Measurements from ENCODE around the gene PSEN2. TPM values are rescaled to one million over a fixed set of nuclear protein-coding genes. Genes with fewer than 3 reads are reported as not detected.

Gene PSEN2
- total RNA-seq, 1 donor from 2014 or later = 19.5 TPM

DNA sequence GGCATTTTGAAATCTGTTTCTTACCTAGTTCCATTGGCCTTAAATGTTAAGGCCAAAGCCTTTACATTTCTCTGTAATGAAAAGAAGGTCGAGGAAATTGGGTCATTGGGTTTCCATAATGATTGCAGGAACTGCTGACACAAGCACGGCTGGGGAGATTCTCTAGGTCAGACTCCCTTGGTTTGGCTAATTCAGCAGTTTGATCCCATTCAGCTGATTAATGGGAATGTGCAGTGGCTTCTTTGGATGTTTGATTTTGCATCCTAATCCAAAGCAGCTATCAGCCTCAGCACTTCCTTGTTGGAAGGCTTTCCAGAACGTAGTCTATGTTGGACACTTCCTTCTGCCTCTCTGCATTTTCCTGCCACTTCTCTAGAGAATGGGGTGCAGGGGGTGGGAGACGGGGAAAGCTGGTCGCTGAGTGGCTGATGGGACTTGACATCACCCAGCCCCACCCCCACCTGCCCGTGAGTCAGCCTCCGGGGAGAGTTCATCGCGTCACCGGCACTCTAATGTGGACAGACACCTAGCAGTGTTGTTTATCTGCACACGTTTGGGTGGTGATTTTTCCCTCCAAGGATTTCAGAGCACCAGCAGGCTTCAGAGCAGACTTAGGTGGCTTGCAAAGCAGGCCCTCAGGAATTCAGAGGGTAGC lies 5.4 kb downstream of the PSEN2 start:
- DNase-seq (ENCODE audit: low spot score) = no peak
- peaks cover 12% of the 10 kb centered on the region for H3K36me3 Mint-ChIP-seq (ENCODE audit: low read depth)
- H3K4me1 Mint-ChIP-seq (ENCODE audit: low read depth) = peaks cover 13% of the 10 kb centered on the region
- H3K27ac Mint-ChIP-seq (ENCODE audit: unreplicated experiment) = no peak overlapping the region
- TF ChIP-seq, protein P1, sequence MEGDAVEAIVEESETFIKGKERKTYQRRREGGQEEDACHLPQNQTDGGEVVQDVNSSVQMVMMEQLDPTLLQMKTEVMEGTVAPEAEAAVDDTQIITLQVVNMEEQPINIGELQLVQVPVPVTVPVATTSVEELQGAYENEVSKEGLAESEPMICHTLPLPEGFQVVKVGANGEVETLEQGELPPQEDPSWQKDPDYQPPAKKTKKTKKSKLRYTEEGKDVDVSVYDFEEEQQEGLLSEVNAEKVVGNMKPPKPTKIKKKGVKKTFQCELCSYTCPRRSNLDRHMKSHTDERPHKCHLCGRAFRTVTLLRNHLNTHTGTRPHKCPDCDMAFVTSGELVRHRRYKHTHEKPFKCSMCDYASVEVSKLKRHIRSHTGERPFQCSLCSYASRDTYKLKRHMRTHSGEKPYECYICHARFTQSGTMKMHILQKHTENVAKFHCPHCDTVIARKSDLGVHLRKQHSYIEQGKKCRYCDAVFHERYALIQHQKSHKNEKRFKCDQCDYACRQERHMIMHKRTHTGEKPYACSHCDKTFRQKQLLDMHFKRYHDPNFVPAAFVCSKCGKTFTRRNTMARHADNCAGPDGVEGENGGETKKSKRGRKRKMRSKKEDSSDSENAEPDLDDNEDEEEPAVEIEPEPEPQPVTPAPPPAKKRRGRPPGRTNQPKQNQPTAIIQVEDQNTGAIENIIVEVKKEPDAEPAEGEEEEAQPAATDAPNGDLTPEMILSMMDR (IDR thresholded peaks at IDR 0.05) = no peak
- H3K4me3 Mint-ChIP-seq (ENCODE audit: unreplicated experiment) = no peak overlapping the region
- no peaks in the 10 kb centered on the region for H3K27me3 Mint-ChIP-seq (ENCODE audit: low read depth)
- H3K9me3 Mint-ChIP-seq (ENCODE audit: low read depth) = no peaks in the 10 kb centered on the region

DNA sequence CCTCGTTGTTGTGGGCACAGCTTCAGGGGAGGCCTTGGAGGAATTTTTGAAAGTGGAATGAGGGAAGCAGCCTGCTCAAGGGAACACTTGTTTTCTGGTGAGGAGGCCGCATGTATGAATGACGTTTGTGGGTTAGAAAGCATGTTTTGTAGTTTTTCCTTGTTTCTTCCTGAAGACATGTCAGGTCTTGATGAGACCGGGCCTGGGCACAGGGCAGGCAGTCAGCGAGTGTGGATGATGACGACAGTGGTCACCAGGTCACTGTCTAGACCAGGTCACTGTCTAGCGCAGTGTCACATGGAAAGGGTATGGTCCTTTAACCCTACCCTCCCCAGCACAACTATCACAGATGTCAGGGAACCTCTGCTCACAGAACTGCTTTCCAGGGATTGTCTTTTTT lies 7.3 kb downstream of the PSEN2 start:
- Mint-ChIP-seq H3K36me3 (ENCODE audit: low read depth) (peaks cover 23% of the 10 kb centered on the region), H3K9me3 (ENCODE audit: low read depth) (no peaks in the 10 kb centered on the region), H3K27me3 (ENCODE audit: low read depth) (no peaks in the 10 kb centered on the region), H3K4me3 (ENCODE audit: unreplicated experiment) (no peak overlapping the region), H3K4me1 (ENCODE audit: low read depth) (peaks cover 2% of the 10 kb centered on the region), H3K27ac (ENCODE audit: unreplicated experiment) (no peak overlapping the region)
- TF ChIP-seq, protein P1 (IDR thresholded peaks at IDR 0.05) = no peak
- no peak for DNase-seq (ENCODE audit: low spot score)

DNA sequence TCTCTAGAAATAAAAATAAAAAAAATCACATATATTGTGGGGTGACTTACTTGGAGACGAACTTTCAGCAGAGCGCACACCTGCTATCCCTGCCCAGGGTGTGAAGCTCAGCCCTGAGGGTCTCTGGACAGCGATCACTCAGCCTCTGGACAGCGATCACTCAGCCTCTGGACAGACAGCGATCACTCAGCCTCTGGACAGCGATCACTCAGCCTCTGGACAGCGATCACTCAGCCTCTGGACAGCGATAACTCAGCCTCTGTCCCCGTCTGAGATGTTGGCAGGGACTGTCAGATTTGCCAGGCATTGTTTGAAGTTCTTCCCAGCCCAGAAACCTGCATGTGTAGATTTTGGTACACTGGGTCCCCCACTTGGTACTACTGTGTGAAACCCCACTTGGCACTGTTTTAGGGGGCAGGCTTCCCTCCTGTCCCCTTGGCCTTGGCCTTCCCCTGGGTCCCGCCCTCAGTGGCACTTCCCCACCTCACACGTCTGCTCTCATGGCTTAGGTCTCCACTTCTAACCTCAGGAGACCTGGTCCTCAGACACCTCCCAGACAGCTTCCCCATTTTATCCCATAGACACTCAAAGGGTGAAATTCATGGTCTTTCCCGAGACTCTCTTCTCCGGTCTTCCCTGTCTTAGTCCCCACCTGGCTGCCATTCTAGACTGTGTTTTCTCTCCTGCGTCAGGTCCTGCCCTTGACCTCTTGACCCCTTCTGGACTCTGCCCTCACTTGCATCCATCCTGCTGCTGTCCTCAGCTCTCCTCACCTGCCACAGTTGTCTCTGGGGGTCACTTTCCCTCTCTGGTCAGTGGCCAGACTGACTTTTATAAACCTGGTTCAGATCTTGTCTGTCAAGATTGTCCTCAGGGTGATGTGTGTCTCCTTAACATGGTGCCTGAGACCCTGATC lies 10.2 kb downstream of the PSEN2 start:
- no peak for DNase-seq (ENCODE audit: low spot score)
- no peaks in the 10 kb centered on the region for H3K27me3 Mint-ChIP-seq (ENCODE audit: low read depth)
- TF ChIP-seq, protein P1 (IDR thresholded peaks at IDR 0.05) = no peak
- H3K4me3 Mint-ChIP-seq (ENCODE audit: unreplicated experiment) = no peak overlapping the region
- H3K4me1 Mint-ChIP-seq (ENCODE audit: low read depth) = peaks cover 9% of the 10 kb centered on the region
- H3K27ac Mint-ChIP-seq (ENCODE audit: unreplicated experiment) = no peak overlapping the region
- no peaks in the 10 kb centered on the region for H3K9me3 Mint-ChIP-seq (ENCODE audit: low read depth)
- peaks cover 28% of the 10 kb centered on the region for H3K36me3 Mint-ChIP-seq (ENCODE audit: low read depth)

DNA sequence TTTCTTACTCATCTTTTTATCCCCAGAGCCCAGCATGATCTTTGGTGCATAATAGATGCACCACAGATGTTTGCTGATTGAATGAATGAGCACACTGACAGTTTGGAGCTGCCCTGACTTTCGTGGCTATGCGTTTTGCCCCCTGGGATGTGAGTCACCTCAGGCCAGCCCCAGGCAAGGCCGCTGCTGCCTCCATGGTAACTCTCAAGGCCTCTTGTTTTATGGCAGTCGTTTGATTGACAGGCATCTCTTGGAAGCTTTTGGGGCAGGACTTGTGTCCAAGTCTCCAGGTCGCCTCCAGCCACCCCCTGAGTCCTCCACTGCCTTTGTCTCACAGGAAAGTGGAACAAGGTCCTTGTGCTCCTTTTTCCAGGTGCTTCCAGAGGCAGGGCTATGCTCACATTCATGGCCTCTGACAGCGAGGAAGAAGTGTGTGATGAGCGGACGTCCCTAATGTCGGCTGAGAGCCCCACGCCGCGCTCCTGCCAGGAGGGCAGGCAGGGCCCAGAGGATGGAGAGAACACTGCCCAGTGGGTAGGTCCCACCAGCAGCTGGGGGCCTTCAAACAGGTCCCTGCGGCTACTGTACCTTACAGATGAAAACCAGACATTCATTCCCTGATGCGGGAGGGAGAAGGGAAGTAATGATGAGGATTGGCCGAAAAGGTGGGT lies 11.2 kb downstream of the PSEN2 start:
- Mint-ChIP-seq H3K4me1 (ENCODE audit: low read depth) (peaks cover 9% of the 10 kb centered on the region), H3K27ac (ENCODE audit: unreplicated experiment) (no peak overlapping the region), H3K4me3 (ENCODE audit: unreplicated experiment) (no peak overlapping the region)

More for the DNA sequence above, 11.2 kb downstream of the PSEN2 start:
- H3K36me3 Mint-ChIP-seq (ENCODE audit: low read depth) = peaks cover 27% of the 10 kb centered on the region
- TF ChIP-seq, protein P1 (IDR thresholded peaks at IDR 0.05) = no peak
- H3K9me3 Mint-ChIP-seq (ENCODE audit: low read depth) = no peaks in the 10 kb centered on the region
- no peak for DNase-seq (ENCODE audit: low spot score)
- no peaks in the 10 kb centered on the region for H3K27me3 Mint-ChIP-seq (ENCODE audit: low read depth)
